GM21360 (cell line): ENCODE data around the gene GPANK1.

Experiments
- ATAC-seq: cut with Tn5 transposase; IDR thresholded peaks from one replicate; pipeline ENCODE4 v1.9.1; 2021; ENCODE audit warnings: mild to moderate bottlenecking, moderate library complexity; ENCODE audit not compliant: unreplicated experiment

The GPANK1 gene

DNA sequence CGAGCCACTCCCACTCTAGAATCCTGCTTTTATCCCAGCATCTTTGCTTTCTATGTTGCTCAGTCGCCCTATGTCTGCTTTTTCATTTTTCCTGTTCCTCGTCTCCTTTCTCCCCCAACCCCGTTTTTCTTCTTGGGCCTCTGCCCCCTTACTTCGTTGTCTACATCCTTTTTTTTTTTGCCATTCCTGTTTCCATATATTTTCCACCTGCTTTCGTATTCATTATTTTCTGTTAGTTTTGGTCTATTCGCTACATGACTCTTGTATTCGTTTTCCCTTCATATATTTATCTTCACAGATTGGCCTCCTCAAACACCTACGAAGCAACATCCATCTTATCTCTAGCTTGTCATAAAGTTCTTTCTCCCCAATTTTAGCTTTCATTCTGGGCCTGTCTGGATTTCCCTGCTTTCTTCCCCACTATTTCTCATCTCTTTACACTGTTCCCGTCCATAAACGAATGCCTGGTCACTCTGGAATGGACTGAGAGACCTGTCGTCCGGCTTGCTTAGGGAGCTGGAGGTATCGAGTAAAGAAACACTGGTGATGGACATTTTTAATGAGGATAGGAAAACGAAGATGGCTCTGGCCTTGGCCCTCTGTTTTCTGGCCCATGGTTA lies 43.4 kb downstream of the GPANK1 start:
- no peak for ATAC-seq

DNA sequence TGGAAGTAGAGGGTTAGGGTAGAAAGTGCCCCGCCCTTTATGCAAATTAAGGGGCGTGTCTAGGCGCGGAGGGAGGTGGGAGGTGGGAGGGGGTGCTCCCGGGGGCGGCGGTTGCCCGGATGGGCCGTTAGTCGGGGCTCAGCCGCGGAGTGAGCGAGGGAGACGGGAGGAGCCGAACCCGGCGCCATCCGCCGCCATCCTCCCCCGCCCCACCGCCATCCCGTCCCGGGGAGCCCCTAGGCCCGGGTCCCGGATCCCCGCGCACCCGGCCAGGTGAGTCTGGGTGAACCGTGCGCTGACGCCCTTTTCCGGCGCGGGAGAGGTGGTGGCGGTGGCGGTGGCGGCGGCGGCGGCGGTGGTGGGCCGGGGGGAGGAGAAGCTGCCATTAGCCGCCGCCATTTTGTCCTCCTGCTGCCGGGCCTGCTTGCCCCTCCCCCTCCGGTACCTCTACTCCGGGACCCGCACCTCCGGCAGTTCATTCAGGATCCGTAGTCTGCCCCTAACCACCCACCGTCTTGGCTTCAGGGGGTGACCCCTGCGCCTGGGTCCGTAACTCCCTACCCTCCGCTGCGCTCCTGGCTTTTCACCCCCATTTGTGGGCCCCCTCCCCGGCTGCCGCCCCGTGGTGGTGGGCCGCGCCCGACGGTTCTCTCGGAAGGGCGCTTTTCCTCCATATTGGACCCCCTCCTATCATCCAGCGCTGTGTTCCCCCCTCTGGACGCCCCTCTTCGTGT lies 44.0 kb downstream of the GPANK1 start, which contains the start of gene PRRC2A:
Gene PRRC2A, plus strand, starts transcription at position 130 of the 734 bp plus-strand sequence. CDS start 2,075 bp downstream, outside the sequence.
- peak; percentile 45 for ATAC-seq

DNA sequence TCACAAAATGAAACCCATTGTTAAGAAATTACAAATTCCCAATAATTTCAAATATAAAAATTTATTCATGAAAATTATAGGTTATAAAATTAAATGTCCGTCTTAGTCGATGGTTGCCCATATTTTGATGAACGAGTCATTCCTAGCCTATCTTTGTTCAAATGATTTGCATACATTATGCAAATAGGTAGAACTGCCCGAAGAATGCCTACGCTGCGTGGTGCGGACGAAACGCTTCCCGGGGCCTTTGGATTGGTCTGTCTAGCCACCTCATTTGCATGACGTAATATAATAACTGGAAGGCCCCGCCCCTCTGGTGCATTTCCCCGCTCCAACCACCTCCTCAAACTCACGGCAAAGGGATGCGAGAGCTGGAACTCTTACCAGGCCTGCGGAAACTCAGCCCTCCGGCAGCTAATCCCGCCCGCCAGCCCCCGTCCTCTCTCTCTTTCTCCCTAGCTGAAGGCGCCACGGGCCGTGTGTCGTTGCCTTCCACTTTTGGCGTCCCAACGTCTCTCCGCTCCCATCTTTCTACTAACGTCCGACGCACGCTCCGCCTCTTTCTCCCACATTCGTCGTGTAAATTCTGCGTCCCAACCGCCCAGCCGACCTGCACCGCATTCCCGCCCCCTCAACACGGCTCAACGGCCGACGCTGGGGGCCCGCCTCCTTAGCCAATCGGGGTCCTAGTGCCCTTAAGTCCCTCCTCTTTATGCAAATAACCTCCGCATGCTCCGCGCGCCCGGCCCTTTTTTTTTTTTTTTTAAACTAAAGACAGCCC lies 44.8 kb downstream of the GPANK1 start:
- ATAC-seq, result peak; percentile 76

DNA sequence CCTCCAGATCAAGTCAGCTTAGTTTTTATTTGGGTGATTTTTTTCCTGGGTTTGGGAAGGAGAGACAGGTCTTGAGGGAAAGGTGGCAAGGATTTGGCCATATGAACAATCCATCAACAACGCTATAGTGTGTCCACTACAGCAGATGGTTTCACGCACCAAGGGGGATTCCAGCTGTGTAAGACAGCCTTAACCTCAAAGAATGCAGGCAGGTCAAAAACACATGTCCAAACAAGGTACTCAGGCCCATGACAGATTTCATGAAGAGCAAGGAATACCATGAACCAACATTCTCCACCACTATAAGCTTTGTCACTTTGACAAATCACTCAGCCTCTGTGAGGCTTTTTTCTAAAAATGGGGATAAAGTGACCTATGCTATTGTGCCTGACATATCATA lies 47.8 kb downstream of the GPANK1 start:
- no peak for ATAC-seq

DNA sequence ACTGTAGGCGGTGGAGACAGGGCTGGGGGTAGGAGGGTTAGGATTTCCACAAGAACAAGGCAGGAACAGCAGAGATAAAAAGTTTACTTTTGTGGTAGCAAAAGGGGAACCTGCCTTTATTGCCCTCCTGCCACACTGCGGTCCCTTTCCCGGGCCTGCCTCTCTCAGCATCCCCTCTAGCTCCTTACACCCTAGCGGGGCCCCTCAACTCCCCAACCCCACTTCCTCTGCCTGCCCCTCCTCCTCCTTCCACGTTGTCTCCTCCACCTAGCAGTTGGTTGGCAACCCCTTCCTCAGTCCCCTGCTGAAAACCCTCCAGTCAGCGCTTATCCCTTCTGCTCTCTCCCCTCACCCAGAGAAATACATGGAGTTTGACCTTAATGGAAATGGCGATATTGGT lies 49.0 kb downstream of the GPANK1 start:
- no peak for ATAC-seq

DNA sequence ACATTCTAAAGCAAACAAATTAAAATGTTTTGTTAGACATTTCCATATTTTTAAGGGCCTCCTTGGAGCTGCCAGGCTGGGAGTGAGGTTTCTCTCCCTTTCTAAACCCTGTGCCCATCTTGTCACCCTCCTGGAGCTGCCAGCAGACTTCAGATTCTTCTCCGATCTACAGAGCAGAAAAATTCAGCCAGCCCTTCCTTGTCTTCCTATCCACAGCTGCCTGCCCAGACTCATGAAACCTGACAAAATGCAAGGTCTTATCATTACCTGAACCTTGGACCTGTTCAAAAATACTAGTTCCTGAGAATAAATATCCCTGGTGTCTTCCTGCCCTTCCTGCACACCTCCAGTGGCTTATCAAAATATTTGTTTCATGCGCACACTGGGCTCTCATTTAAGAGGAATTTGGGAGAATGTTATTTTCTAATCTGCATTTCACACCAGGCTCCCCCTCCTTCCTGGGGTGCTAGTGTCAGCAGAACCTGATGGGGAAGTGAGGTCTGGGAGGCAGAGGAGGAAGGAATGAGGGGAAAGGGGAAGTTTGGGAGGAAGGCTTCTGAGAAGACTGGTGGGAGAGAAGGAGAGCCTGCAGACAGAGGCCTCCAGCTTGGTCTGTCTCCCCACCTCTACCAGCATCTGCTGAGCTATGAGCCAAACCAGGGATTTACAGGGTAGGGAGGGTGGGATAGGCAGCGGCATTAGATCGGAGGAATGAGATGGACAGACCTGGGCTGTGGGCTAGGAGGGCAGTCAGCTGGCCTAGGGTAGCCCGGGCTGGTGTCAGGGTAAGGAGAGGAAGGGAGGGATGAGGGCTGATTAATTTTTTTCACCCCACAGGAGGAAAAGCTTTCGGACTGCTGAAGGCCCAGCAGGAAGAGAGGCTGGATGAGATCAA lies 49.9 kb downstream of the GPANK1 start, which contains the start of gene AIF1:
Gene AIF1, plus strand, starts transcription at position 551 of the 895 bp plus-strand sequence. Its CDS starts 96 bp downstream, at position 647.
- no peak for ATAC-seq

DNA sequence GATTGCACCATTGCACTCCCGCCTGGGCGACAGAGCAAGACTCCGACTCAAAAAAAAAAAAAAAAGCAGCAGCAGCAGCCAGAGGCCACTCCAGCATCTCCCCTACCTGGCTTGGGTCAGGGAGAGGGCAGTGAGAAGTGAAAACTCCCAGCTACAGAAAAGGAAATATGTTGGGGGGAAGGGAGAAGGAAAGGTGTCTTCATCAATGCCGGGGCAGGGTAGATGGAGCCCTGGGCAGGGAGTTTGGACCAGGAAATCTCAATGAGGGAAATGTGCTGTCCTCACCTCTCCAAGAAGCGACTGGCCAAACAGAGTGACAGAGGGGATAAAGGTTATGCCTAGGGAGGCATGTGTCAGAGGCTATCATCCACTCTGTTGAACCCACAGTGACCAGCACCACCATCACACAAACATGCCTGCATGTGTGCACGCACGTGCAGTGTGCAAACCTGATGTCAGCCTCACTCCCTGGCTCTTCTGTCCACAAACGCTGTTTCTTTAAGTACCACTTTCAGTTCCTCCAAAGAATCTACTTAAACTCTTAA lies 50.6 kb downstream of the GPANK1 start:
- ATAC-seq, result no peak
